ENCODE data around the gene HIF1A. TPM values are rescaled to one million over a fixed set of nuclear protein-coding genes. Genes with fewer than 3 reads are reported as not detected.

The HIF1A gene
- total RNA-seq, 1 donor from 2014 or later = 42.3 TPM

DNA sequence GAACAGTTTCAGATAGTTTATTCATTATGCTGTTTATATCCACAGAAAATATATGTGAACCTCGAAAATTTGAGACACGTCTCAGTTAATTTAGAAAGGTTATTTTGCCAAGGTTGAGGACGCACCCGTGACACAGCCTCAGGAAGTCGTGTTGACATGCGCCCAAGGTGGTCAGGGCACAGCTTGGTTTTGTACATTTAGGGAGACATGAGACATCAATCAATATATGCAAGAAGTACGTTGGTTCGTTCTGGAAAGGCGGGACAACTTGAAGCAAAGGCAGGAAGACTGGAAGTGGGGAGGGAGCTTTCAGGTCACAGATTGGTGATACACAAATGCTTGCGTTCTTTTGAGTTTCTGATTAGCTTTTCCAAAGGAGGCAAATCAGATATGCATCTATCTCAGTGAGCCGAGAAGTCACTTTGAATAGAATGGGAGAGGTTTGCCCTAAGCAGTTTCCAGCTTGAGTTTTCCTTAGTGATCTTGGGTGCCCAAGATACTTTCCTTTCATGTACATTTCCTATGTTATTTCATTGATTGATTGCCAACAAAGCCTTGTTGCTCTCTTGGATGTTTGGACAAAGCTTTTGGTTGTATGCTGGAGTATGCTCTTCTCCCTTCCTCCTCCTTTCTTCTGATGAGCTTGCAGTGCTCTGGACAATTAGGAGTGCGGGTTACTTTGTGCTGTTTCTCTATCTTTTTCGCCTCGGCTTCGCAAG lies 70.1 kb downstream of the HIF1A start:
- H3K4me1 ChIP-seq (ENCODE audit: control insufficient read depth in 3 of 3, insufficient read depth in 3 of 3, low read length in 3 of 3) = peaks cover 12 to 17% (median 17%) of the 10 kb centered on the region in 3 donors
- H3K9ac ChIP-seq (ENCODE audit: low read depth in 1 of 3, low read length in 3 of 3) = no peak overlapping the region
- H3K27ac ChIP-seq (ENCODE audit: low read depth, low read length) = no peak overlapping the region
- H3K4me3 ChIP-seq (ENCODE audit: low read length in 3 of 3) = no peak overlapping the region
- peaks cover 2 to 14% (median 9%) of the 10 kb centered on the region in 3 donors for H3K36me3 ChIP-seq (ENCODE audit: control insufficient read depth in 3 of 3, insufficient read depth in 3 of 3, low read length in 3 of 3)
- H3K9me3 ChIP-seq (ENCODE audit: control insufficient read depth in 3 of 3, low read length in 3 of 3) = no peaks in the 10 kb centered on the region
- no peaks in the 10 kb centered on the region for H3K27me3 ChIP-seq (ENCODE audit: control insufficient read depth in 3 of 3, insufficient read depth in 3 of 3, low read length in 3 of 3)

DNA sequence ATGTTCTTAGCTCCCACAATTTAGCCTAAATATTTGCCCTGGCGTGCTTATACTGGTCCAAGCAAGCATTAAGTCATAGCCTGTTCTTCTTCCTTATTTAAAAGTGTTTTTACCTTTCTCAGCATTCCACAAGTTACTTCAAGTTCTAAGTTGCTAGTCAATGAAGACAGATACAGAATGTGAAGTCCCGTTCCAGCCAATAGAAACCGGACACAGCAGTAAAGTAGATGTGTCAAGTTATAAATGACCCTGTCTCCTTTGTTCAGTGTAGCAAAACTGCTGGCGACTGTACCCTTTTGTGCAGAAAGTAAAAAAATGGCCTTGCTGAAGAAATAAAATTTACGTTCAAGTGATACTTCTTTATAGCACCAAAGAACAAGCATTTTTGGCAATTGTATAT lies 70.8 kb downstream of the HIF1A start:
- Histone ChIP-seq H3K4me3 (ENCODE audit: low read length in 3 of 3) (no peak overlapping the region), H3K4me1 (ENCODE audit: control insufficient read depth in 3 of 3, insufficient read depth in 3 of 3, low read length in 3 of 3) (peaks cover 12 to 17% (median 17%) of the 10 kb centered on the region in 3 donors), H3K9me3 (ENCODE audit: control insufficient read depth in 3 of 3, low read length in 3 of 3) (no peaks in the 10 kb centered on the region), H3K36me3 (ENCODE audit: control insufficient read depth in 3 of 3, insufficient read depth in 3 of 3, low read length in 3 of 3) (peaks cover 5 to 17% (median 16%) of the 10 kb centered on the region in 3 donors), H3K27ac (ENCODE audit: low read depth, low read length) (no peak overlapping the region), H3K9ac (ENCODE audit: low read depth in 1 of 3, low read length in 3 of 3) (no peak overlapping the region), H3K27me3 (ENCODE audit: control insufficient read depth in 3 of 3, insufficient read depth in 3 of 3, low read length in 3 of 3) (no peaks in the 10 kb centered on the region)

DNA sequence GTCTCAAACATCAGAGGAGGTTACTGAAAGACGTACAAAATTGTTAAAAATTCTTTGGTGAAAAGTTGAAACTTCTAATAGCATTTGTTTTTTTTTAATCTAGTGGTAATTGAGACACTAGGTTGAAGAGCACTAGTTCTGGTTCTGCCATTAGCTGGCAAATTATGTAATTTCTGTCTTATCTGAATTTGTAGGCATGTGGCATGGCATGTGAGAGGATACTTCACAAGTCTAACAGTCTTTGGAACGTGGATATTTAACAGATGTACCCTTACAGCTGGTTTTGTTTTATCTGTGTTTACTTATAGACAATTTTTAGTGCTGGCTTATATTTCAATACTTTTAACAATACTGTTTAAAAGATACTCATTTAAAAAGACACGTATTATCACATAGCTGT lies 72.9 kb downstream of the HIF1A start:
- no peak overlapping the region for H3K27ac ChIP-seq (ENCODE audit: low read depth, low read length)
- peaks cover 6 to 9% (median 7%) of the 10 kb centered on the region in 3 donors for H3K4me1 ChIP-seq (ENCODE audit: control insufficient read depth in 3 of 3, insufficient read depth in 3 of 3, low read length in 3 of 3)
- no peaks in the 10 kb centered on the region for H3K9me3 ChIP-seq (ENCODE audit: control insufficient read depth in 3 of 3, low read length in 3 of 3)
- peaks cover 5 to 30% (median 20%) of the 10 kb centered on the region in 3 donors for H3K36me3 ChIP-seq (ENCODE audit: control insufficient read depth in 3 of 3, insufficient read depth in 3 of 3, low read length in 3 of 3)
- no peak overlapping the region for H3K9ac ChIP-seq (ENCODE audit: low read depth in 1 of 3, low read length in 3 of 3)
- no peak overlapping the region for H3K4me3 ChIP-seq (ENCODE audit: low read length in 3 of 3)
- H3K27me3 ChIP-seq (ENCODE audit: control insufficient read depth in 3 of 3, insufficient read depth in 3 of 3, low read length in 3 of 3) = no peaks in the 10 kb centered on the region

DNA sequence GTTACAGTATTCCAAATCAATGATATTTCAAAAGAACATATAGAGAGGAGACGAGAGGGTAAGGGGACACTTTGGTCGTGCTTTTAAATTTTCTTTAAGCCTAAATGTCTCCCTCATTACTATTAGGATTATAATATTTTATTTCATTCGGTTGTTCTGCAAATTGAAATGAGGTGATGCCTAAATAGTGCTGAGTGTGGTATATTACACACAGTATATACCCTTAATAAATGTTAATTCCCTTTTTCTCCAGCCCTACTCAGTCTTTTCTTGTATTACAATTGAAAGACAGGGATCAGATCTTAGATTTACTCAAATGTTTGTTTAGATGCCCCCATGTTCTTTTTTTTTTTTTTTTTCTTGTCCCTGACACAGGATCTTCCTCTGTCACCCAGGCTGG lies 74.6 kb downstream of the HIF1A start:
- Histone ChIP-seq H3K36me3 (ENCODE audit: control insufficient read depth in 3 of 3, insufficient read depth in 3 of 3, low read length in 3 of 3) (peaks cover 5 to 33% (median 22%) of the 10 kb centered on the region in 3 donors), H3K4me1 (ENCODE audit: control insufficient read depth in 3 of 3, insufficient read depth in 3 of 3, low read length in 3 of 3) (peaks cover 4 to 7% (median 6%) of the 10 kb centered on the region in 3 donors), H3K27ac (ENCODE audit: low read depth, low read length) (no peak overlapping the region), H3K4me3 (ENCODE audit: low read length in 3 of 3) (no peak overlapping the region), H3K9me3 (ENCODE audit: control insufficient read depth in 3 of 3, low read length in 3 of 3) (no peaks in the 10 kb centered on the region), H3K9ac (ENCODE audit: low read depth in 1 of 3, low read length in 3 of 3) (no peak overlapping the region), H3K27me3 (ENCODE audit: control insufficient read depth in 3 of 3, insufficient read depth in 3 of 3, low read length in 3 of 3) (no peaks in the 10 kb centered on the region)

DNA sequence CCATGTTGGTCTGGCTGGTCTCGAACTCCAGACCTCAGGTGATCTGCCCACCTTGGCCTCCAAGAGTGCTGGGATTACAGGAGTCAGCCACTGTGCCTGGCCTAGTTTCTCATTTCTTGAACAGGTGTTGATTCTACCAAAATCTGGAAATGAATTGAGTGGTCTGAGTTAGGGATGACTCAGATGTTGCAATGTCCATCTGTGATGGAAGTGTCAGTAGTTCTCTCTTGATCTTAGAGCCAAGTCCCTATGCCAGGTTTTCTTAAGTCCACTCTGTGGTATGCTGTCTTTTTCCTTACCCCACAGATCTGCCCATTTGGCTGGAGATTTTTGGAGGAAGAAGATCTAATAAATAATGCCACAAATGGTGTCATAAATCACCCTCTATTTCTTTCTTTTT lies 79.5 kb downstream of the HIF1A start:
- H3K4me1 ChIP-seq (ENCODE audit: control insufficient read depth in 3 of 3, insufficient read depth in 3 of 3, low read length in 3 of 3) = no peaks in the 10 kb centered on the region
- no peak overlapping the region for H3K27ac ChIP-seq (ENCODE audit: low read depth, low read length)
- H3K36me3 ChIP-seq (ENCODE audit: control insufficient read depth in 3 of 3, insufficient read depth in 3 of 3, low read length in 3 of 3) = peaks cover 10 to 44% (median 33%) of the 10 kb centered on the region in 3 donors
- H3K27me3 ChIP-seq (ENCODE audit: control insufficient read depth in 3 of 3, insufficient read depth in 3 of 3, low read length in 3 of 3) = no peaks in the 10 kb centered on the region
- H3K9ac ChIP-seq (ENCODE audit: low read depth in 1 of 3, low read length in 3 of 3) = no peak overlapping the region
- no peaks in the 10 kb centered on the region for H3K9me3 ChIP-seq (ENCODE audit: control insufficient read depth in 3 of 3, low read length in 3 of 3)
- no peak overlapping the region for H3K4me3 ChIP-seq (ENCODE audit: low read length in 3 of 3)

- H3K4me1 ChIP-seq (ENCODE audit: control insufficient read depth in 3 of 3, insufficient read depth in 3 of 3, low read length in 3 of 3) = no peaks in the 10 kb centered on the region
- no peaks in the 10 kb centered on the region for H3K27me3 ChIP-seq (ENCODE audit: control insufficient read depth in 3 of 3, insufficient read depth in 3 of 3, low read length in 3 of 3)
- H3K4me3 ChIP-seq (ENCODE audit: low read length in 3 of 3) = no peak overlapping the region
- H3K27ac ChIP-seq (ENCODE audit: low read depth, low read length) = no peak overlapping the region
- no peaks in the 10 kb centered on the region for H3K9me3 ChIP-seq (ENCODE audit: control insufficient read depth in 3 of 3, low read length in 3 of 3)
- no peak overlapping the region for H3K9ac ChIP-seq (ENCODE audit: low read depth in 1 of 3, low read length in 3 of 3)
- peaks cover 10 to 40% (median 33%) of the 10 kb centered on the region in 3 donors for H3K36me3 ChIP-seq (ENCODE audit: control insufficient read depth in 3 of 3, insufficient read depth in 3 of 3, low read length in 3 of 3)
Observed at GRCh38 chr14:61780125-61780524, 84.8 kb downstream of the HIF1A start.

GRCh38 chr14:61797309-61797708 lies 102.0 kb downstream of the HIF1A start:
- Histone ChIP-seq H3K9me3 (ENCODE audit: control insufficient read depth in 3 of 3, low read length in 3 of 3) (no peaks in the 10 kb centered on the region), H3K4me1 (ENCODE audit: control insufficient read depth in 3 of 3, insufficient read depth in 3 of 3, low read length in 3 of 3) (no peaks in the 10 kb centered on the region), H3K27ac (ENCODE audit: low read depth, low read length) (no peak overlapping the region), H3K4me3 (ENCODE audit: low read length in 3 of 3) (no peak overlapping the region), H3K9ac (ENCODE audit: low read depth in 1 of 3, low read length in 3 of 3) (no peak overlapping the region), H3K36me3 (ENCODE audit: control insufficient read depth in 3 of 3, insufficient read depth in 3 of 3, low read length in 3 of 3) (peaks cover 0 to 10% (median 3%) of the 10 kb centered on the region in 3 donors), H3K27me3 (ENCODE audit: control insufficient read depth in 3 of 3, insufficient read depth in 3 of 3, low read length in 3 of 3) (no peaks in the 10 kb centered on the region)

Other genes with a start within 250 kb of the HIF1A start
- gene SNAPC1, start 66.9 kb downstream of the HIF1A start, total RNA-seq = 5.2 TPM
- gene SYT16, start 117.2 kb downstream of the HIF1A start, total RNA-seq = 2.1 TPM